HG03196 (cell line): ENCODE data around the gene UGT1A9.

Experiments
- ATAC-seq: cut with Tn5 transposase; IDR thresholded peaks from one replicate; pipeline ENCODE4 v1.9.1; 2021; ENCODE audit not compliant: unreplicated experiment

UGT1A9 gene

GRCh38 chr2:233815861-233816260, 144.2 kb downstream of the UGT1A9 start:
- no peak for ATAC-seq

DNA sequence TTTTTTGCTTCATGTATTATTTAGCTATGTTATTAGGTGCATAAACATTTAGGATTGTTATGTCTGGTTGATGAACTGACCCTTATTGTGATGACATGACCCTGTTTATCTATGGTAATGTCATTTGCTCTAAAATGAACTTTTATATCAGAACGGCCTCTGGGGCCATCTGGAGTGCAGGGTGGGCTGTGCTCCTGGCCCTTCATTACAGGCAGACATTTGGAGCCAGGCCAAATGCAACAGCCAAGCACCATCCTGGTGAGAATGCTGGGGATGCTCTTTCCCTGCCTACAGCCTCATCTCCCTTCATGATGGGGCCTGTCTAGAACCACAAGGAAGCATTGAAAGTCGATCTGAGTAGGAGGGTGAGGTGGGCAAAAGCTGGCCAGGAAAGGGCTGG, 144.6 kb downstream of the UGT1A9 start:
- ATAC-seq, result no peak

GRCh38 chr2:233816771-233817170, 145.1 kb downstream of the UGT1A9 start:
- ATAC-seq, result no peak

GRCh38 chr2:233817361-233817911, 145.7 kb downstream of the UGT1A9 start:
- no peak for ATAC-seq

DNA sequence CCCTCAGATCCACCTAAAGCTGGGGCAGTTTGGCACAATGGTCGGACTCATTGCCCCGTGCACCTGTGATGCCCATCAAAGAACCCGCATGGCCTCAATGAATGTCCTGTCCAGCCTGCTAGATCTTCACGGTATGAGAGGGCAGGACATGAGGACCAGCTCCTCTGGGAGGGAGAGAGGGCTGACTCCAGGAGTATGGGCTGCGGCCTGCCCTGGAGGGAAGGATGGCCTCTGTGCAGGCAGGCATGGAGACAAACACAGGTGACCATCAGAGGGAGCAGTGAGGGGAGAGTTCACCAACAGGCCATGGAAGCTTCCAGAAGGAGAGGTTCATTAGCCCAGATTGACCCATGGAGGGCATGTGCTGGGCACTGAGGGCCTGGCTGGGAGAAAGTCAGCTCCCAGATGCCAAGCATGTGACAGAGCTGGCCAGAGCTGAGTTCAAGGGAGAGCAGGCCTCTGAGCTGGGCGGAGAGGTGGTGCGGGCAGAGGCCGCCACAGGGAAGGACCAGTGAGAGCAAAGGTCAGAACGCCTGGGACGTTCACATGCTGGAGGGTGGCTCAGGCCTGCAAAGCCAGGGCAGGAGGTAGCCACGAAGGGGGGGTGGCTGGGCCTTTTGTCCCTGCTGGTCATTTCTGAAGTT, 146.4 kb downstream of the UGT1A9 start:
- no peak for ATAC-seq

DNA sequence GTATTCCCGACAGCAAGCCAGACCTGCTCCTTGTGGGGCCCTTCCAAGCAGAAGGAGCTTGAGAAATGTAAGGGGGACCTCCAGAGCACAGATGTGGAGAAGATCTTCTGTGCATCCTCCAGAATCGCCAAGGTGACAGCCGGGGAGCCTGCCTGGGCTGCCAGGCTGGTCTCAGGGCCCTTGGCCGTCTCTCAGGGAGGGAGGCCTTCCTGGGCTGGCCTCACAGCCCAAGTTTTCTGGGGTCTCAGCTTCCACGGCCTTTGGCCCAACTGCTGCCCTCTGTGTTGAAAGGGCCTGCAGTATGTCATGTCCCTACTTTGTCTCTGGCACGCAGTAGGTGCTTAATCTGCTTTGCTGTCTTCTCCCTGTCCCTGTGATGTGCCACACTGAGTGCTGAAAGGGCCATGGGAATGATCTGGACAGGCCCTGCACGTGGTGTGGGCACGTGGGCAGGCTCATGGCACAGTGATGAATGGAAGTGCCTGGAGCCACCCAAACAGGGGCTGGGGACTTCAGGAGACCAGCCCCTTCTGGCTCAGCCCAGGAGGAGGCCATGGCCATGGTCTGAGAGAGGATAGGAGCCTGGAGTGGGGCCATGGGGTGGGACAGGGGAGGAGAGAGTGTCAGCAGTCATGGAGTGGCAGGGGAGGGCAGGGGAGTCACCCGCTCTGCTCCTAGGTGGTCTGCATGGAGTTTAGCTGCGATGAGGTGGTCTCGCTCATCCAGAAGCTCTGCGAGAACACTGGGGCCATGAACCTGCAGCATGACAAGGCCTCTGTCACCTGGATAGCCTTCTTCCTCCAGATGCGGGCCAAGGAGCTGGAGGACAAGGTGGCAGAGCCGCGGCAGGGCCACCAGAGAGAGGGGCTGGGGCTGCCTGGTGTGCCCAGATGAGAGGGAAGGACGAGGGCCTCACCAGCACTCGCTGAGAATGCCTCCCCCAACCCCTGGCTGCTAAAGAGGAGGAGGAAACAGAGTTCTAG, 147.2 kb downstream of the UGT1A9 start:
- ATAC-seq, result no peak

- no peak for ATAC-seq
Measured at GRCh38 chr2:233819884-233820773, 148.4 kb downstream of the UGT1A9 start.

DNA sequence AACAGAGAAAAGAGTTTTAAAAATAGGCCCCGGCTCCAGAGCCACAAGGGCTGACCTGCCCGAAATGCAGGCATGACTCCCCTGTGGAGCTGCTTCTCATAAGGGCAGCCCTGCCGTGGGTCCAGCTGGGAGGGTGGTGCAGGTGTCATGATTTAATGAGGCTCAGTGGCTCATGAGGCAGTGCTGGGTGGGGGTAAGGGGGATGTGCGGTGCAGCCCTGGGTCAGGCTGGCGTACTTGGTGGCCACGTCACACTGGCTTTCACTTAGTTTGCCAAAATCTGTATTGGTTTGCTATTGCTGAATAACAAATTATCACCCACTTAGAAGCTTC, 149.0 kb downstream of the UGT1A9 start:
- no peak for ATAC-seq

DNA sequence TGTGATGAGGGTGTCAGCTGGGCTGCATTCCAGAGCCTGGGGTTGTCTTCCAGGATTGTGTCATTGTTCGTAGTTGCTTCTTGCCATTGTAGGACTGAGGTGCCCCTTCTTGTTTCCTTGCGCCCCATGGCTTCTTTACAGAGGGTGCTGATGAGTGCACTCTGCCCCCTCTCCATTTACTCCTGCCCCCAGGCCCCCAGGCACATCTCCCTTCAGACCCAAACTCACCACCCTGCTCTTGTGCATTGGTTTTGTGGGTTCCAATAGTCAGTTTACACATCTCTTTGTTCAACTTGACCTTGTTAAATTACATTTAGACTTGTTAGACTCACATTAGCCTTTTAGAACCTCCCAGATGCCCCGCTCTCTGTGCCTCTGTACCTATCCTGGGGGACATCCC, 149.5 kb downstream of the UGT1A9 start:
- ATAC-seq, result no peak

GRCh38 chr2:233821709-233822100, 150.0 kb downstream of the UGT1A9 start:
- ATAC-seq, result no peak

DNA sequence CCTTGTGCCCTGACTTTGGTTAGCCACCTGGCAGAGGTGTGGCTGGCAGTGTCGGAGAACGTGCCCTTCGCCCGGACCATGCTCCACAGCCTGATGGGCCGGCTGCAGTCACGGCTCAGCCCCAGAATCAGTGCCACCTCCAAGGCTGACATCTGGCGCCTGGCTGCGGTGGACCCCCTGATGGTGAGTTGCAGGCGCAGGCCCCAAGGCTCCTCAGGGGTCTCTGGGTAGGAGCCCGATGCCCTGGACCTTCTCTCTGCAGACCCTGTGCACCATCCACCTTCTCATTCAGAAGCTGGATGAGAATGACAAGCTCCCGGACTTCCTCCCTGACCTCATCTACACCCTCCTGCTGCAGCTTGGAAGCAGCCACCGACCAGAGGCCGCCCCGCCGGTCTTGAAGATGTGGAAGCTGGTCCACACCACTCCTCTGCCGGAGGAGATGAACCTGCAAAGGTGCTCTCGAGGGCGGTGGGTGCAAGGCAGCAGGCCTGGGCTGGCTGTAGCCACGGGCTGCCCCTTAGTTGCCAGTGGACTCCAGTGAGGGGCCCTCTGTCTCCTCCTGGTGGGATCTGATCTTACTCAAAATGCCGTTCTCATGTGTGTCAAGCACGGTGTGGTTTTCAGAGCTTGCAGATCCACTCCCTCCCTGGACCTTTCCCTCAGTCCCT, 150.5 kb downstream of the UGT1A9 start:
- no peak for ATAC-seq
